Adrenal gland (tissue), 12 donors: Measurements from ENCODE around the gene CEP85L. TPM values are rescaled to one million over a fixed set of nuclear protein-coding genes. Genes with fewer than 3 reads are reported as not detected.

Experiments
- DNase-seq, 7 donors: peaks; one replicate each; pipeline ENCODE4 v3.0.0-alpha.2; 2019 to 2020
- H3K27ac ChIP-seq, 5 donors: fragments of 200-600 bp; sonication (generic) in 4 of 5; 1 replicate in 3 of 5; 2 replicates in 2 of 5; pipeline versions ENCODE4 v1.5.1 to v1.8.0; 2016 to 2020; ENCODE audit warnings: mild to moderate bottlenecking in 1 of 5
- H3K27me3 ChIP-seq: fragments of 200-600 bp; 2 replicates; pipeline ENCODE4 v1.8.0; 2021
- H3K36me3 ChIP-seq, 2 donors: fragments of 200-600 bp; replicated peaks in 1 of 2; 1 replicate in 1 of 2; 2 replicates in 1 of 2; pipeline versions ENCODE4 v1.5.1 to v1.8.0; 2018 to 2022
- H3K4me1 ChIP-seq, 2 donors: fragments of 200-600 bp; replicated peaks in 1 of 2; 1 replicate in 1 of 2; 2 replicates in 1 of 2; pipeline versions ENCODE4 v1.5.1 to v1.8.0; 2018 to 2021
- H3K4me3 ChIP-seq, 4 donors: fragments of 200-600 bp; sonication (generic) in 3 of 4; one replicate each; pipeline ENCODE4 v1.5.1; 2016 to 2018
- H3K9me3 ChIP-seq, 3 donors: fragments of 200-600 bp; sonication (generic) in 1 of 3; replicated peaks in 1 of 3; 1 replicate in 2 of 3; 2 replicates in 1 of 3; pipeline versions ENCODE4 v1.5.1 to v1.8.0; 2016 to 2021
- POLR2A ChIP-seq, 2 donors: fragments of 450-650 bp; IDR thresholded peaks; one replicate each; pipeline ENCODE4 v1.6.1; 2017; ENCODE audit warnings: antibody characterized with exemption in 2 of 2, mild to moderate bottlenecking in 2 of 2, moderate library complexity in 1 of 2
- WGBS, 4 donors: extraction: QIAGEN DNeasy Blood & Tissue Kit in 2 of 4; methylation state at CpG; one replicate each; pipeline versions ENCODE4 v1.1.5 to v1.1.7; 2013 to 2017; 5-methylcytosine and 5-hydroxymethylcytosine counted together
- intact Hi-C, 2 donors: fragments of 100-400 bp; cut with DNase I; formaldehyde crosslinking; loops; one replicate each; pipeline versions ENCODE4 v1.14.1 to v1.15.0; 2022 to 2023
- polyA plus RNA-seq, 3 donors: library from polyadenylated mRNA; stranded (reverse); fragments of 200-250 nt in 2 of 3; fragments of 350-450 nt in 1 of 3; fragmentation: Illumina TruSeq in 1 of 3; extraction: RNeasy Lipid Tissue Mini Kit (QIAGEN cat#74804) in 1 of 3; gene quantifications; one replicate each; pipeline ENCODE4 v1.2.3, GENCODE V29; 2013 to 2014
- total RNA-seq, 9 donors: library from RNA; depleted of rRNA in 4 of 9; stranded (reverse); fragments of >200 nt in 4 of 9; fragments of 120-200 nt in 1 of 9; fragmentation: NEBNext Ultra II Directional in 1 of 9; extraction: Animal tissue kit (Norgen Biotek cat#: 25700) in 1 of 9; gene quantifications; one replicate each; pipeline versions ENCODE4 v1.1.0 to v1.2.4, GENCODE V29; 2013 to 2023
- TF ChIP-seq, protein P1 (sequence below), 6 experiments: fragments of 450-650 bp in 4 of 6; fragments of 200-600 bp in 2 of 6; sonication (generic) in 1 of 6; IDR thresholded peaks; 1 replicate in 5 of 6; 2 replicates in 1 of 6; pipeline versions ENCODE4 v1.5.1 to v1.8.0; 2016 to 2021; ENCODE audit warnings: antibody characterized with exemption in 6 of 6, mild to moderate bottlenecking in 2 of 6, moderate library complexity in 1 of 6
- donor health status: healthy with polysubstance abuse.
- donor health status: Bipolar disorder and iron deficiency.
- donor health status: DM: yes; HTN: yes; CAD: no.
- donor health status: DM: no; HTN: no; CAD: no.
- donor health status: DM: no; HTN: no; CAD: no.
- donor health status: DM: yes; HTN: yes; CAD: no.

The CEP85L gene
- total and polyA plus RNA-seq, 12 donors = 2.3 to 74.3 (median 23.3) TPM

DNA sequence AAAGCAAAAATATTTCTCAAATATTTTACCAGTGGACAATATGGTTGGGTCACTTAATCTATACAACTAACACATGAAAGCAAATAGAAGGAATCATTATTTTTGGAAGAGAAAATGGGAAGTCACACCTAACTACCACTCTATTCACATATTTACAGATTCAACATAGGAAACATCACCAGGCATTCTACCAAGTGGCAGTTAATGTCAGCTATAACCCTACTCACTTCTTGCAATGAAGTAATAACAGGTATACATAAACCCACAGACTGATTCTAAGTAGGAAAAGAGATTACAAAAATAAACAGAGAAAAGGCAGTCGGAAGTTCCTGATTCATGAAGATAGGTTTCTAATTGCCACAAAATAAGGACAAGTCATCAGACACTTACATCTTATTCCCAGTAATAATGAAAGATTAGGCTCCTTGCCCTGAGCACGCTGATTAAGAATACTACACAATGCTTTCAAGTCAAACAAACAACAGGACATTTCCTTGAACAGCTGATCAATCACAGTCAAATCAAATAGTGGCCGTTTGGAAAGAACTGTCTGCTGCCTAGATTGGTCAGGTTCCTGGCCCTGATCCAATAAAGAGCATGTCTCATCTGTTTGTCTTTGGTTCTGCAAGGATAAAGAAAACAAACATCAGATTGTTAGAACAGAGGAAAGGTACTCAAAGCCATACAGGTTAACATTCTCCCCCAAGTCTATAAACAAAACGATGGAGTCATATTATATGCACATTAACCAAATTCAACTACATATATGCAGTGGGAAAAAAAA lies 182.5 kb downstream of the CEP85L start:
- TF ChIP-seq, protein P1, sequence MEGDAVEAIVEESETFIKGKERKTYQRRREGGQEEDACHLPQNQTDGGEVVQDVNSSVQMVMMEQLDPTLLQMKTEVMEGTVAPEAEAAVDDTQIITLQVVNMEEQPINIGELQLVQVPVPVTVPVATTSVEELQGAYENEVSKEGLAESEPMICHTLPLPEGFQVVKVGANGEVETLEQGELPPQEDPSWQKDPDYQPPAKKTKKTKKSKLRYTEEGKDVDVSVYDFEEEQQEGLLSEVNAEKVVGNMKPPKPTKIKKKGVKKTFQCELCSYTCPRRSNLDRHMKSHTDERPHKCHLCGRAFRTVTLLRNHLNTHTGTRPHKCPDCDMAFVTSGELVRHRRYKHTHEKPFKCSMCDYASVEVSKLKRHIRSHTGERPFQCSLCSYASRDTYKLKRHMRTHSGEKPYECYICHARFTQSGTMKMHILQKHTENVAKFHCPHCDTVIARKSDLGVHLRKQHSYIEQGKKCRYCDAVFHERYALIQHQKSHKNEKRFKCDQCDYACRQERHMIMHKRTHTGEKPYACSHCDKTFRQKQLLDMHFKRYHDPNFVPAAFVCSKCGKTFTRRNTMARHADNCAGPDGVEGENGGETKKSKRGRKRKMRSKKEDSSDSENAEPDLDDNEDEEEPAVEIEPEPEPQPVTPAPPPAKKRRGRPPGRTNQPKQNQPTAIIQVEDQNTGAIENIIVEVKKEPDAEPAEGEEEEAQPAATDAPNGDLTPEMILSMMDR (IDR thresholded peaks at IDR 0.05) = no peak
- TF ChIP-seq POLR2A (IDR thresholded peaks at IDR 0.05) = no peak
- Histone ChIP-seq H3K27me3 (no peaks in the 10 kb centered on the region), H3K36me3 (peaks cover 0 to 19% of the 10 kb centered on the region in 2 donors), H3K9me3 (no peaks in the 10 kb centered on the region), H3K4me1 (peaks cover 0 to 7% of the 10 kb centered on the region in 2 donors), H3K27ac (no peak overlapping the region), H3K4me3 (no peak overlapping the region)
- 36 to 49% (median 39%) methylated on average over 4 of the region's 4 CpGs for WGBS, 4 donors
- peak in 5 of 7 donors; percentile 18 to 43 (median 24) for DNase-seq
- intact Hi-C loops = no loop called here

DNA sequence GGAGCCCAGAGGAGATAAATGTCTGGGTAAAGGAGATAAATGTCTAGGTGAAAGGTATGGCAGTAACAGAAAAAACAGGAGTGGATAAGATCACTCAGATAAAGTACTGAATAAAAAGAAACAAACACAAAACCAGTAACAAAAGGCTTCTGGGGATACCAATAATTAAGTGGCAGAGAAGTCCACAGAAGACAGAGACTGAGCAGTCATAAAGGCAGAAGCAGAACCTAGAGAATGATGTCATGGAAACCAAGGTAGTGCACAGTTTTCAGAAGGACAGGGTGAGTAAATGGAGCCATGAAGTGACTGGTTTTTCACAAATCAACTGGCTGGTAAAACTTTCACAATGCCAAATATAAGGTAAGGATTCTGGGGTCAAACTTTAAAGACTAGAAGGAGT lies 184.2 kb downstream of the CEP85L start:
- Histone ChIP-seq H3K36me3 (peaks cover 0 to 19% of the 10 kb centered on the region in 2 donors), H3K4me3 (no peak overlapping the region)
- TF ChIP-seq, protein P1 (IDR thresholded peaks at IDR 0.05) = no peak
- TF ChIP-seq POLR2A (IDR thresholded peaks at IDR 0.05) = no peak

DNA sequence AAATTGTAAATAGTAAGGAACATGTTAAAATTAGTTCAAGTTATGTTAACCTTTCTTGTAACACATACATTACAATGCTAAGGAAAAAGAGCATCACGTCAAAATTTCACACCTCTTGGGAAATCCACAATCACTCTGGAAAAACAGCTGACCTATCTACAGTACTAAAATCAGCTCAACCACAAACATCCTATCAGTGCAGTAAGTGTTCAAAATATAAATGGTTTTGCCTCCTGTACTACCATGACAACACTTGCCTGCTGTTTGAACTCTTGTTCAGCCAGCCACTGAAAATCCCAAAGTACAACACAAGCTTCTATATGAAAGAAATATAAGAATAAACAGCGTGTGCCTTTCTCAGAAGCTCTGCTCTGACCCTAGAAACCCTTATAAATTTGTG lies 186.8 kb downstream of the CEP85L start:
- Histone ChIP-seq H3K4me1 (peaks cover 0 to 7% of the 10 kb centered on the region in 2 donors), H3K4me3 (no peak overlapping the region), H3K36me3 (peaks cover 0 to 19% of the 10 kb centered on the region in 2 donors), H3K27me3 (no peaks in the 10 kb centered on the region), H3K9me3 (no peaks in the 10 kb centered on the region), H3K27ac (no peak overlapping the region)
- 94 to 99% (median 95%) methylated on average over 2 of the region's 2 CpGs for WGBS, 4 donors
- intact Hi-C loops = no loop called here
- DNase-seq = no peak
- TF ChIP-seq, protein P1 (IDR thresholded peaks at IDR 0.05) = no peak
- no peak for TF ChIP-seq POLR2A (IDR thresholded peaks at IDR 0.05)

More for the DNA sequence above, 184.2 kb downstream of the CEP85L start:
- intact Hi-C loops = no loop called here
- no peak overlapping the region for H3K27ac ChIP-seq
- no peaks in the 10 kb centered on the region for H3K9me3 ChIP-seq
- H3K4me1 ChIP-seq = peaks cover 0 to 7% of the 10 kb centered on the region in 2 donors
- H3K27me3 ChIP-seq = no peaks in the 10 kb centered on the region
- DNase-seq = no peak

DNA sequence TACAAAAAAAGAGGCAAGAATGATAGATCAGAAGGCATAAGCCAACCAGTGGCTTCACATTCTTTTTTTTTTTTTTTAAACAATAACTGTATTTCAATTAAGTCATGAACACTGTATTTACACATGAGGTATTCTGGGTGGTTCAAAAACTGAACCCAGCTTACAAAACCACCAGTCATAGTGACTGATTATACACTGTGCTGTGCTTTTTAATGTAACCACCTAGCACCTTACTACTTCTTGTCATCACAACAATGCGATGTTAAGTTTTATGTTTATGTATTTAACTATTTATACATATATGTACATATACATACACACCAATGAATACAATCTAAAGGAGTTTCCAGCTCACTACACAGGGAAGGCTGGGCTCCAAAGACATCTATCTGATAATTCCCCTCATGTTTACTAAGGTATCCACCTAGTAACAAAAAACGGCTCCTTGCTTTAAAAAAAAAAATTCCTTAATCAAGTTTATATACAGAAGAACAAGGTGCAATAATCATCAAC lies 190.4 kb downstream of the CEP85L start:
- no peak overlapping the region for H3K27ac ChIP-seq
- no peaks in the 10 kb centered on the region for H3K4me1 ChIP-seq
- H3K4me3 ChIP-seq = no peak overlapping the region
- intact Hi-C loops = no loop called here
- no peaks in the 10 kb centered on the region for H3K9me3 ChIP-seq
- no peak for DNase-seq
- peaks cover 0 to 4% of the 10 kb centered on the region in 2 donors for H3K36me3 ChIP-seq
- TF ChIP-seq POLR2A (IDR thresholded peaks at IDR 0.05) = no peak
- TF ChIP-seq, protein P1 (IDR thresholded peaks at IDR 0.05) = no peak
- H3K27me3 ChIP-seq = no peaks in the 10 kb centered on the region
- 91 to 96% (median 94%) methylated on average over 2 of the region's 2 CpGs for WGBS, 4 donors
